Measurements from ENCODE around the gene FOXD2. TPM values are rescaled to one million over a fixed set of nuclear protein-coding genes. Genes with fewer than 3 reads are reported as not detected.

The FOXD2 gene
- total RNA-seq, 2 donors from 2014 or later: 0.07 to 0.26 TPM

DNA sequence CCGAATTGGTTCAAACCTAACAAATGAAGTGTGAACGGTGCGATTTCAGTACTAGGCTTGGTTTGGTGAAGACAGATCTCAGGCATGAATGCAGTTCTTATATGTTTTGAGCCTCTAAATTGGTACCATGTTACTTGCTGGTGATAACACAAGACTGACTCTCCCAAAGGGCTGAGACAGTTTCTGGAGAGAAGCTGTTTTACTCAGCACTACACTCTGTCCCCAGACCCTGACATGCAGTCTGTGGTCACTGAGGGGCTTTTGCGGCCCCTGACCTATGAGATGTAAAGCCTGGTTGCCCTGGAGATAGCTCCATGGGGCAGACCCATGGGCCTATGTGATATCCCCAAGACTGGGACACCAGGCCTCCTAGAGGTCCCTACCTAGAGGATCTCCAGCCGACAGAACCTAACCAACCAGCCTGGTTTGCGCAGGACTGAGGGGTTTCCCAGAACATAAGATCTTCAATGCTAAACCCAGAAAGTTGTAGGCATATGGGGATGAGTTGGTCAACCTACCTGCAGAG is 41.1 kb upstream of the FOXD2 start:
- H3K27me3 Mint-ChIP-seq (ENCODE audit: insufficient read depth): peaks cover 81% of the 10 kb centered on the region
- no peak overlapping the region for H3K9ac ChIP-seq (ENCODE audit: extremely low read depth, low read length, poor library complexity, severe bottlenecking)
- no peaks in the 10 kb centered on the region for H3K9me3 ChIP-seq (ENCODE audit: control insufficient read depth, low read length)
- H3K27me3 ChIP-seq (ENCODE audit: control insufficient read depth, insufficient read depth, low read length, poor library complexity, severe bottlenecking): peaks cover 58% of the 10 kb centered on the region
- no peak for DNase-seq
- H3K27ac Mint-ChIP-seq: no peak overlapping the region
- TF ChIP-seq CTCF (conservative IDR thresholded peaks at IDR 0.05): no peak
- H3K36me3 ChIP-seq (ENCODE audit: control insufficient read depth, insufficient read depth, low read length): no peaks in the 10 kb centered on the region
- no peak overlapping the region for H3K4me3 ChIP-seq (ENCODE audit: low read length)
- no peaks in the 10 kb centered on the region for H3K4me1 Mint-ChIP-seq
- no peaks in the 10 kb centered on the region for H3K9me3 Mint-ChIP-seq
- no peaks in the 10 kb centered on the region for H3K4me1 ChIP-seq (ENCODE audit: control insufficient read depth, insufficient read depth, low read length)
- 78 to 85% methylated on average over 4 to 6 of the region's 6 CpGs for WGBS, 2 experiments (ENCODE audit: insufficient coverage in 1 of 2, insufficient read length in 1 of 2)
- no peaks in the 10 kb centered on the region for H3K36me3 Mint-ChIP-seq (ENCODE audit: low read depth)
- no peak overlapping the region for H3K4me3 Mint-ChIP-seq
- H3K27ac ChIP-seq (ENCODE audit: low read depth, low read length): no peak overlapping the region

- no peaks in the 10 kb centered on the region for H3K36me3 ChIP-seq (ENCODE audit: control insufficient read depth, insufficient read depth, low read length)
- H3K9me3 ChIP-seq (ENCODE audit: control insufficient read depth, low read length): no peaks in the 10 kb centered on the region
- no peak for DNase-seq
- Mint-ChIP-seq H3K27me3 (ENCODE audit: insufficient read depth) (peaks cover 81% of the 10 kb centered on the region), H3K36me3 (ENCODE audit: low read depth) (no peaks in the 10 kb centered on the region), H3K27ac (no peak overlapping the region), H3K9me3 (no peaks in the 10 kb centered on the region), H3K4me3 (no peak overlapping the region), H3K4me1 (no peaks in the 10 kb centered on the region)
- H3K27ac ChIP-seq (ENCODE audit: low read depth, low read length): no peak overlapping the region
- TF ChIP-seq CTCF (conservative IDR thresholded peaks at IDR 0.05): no peak
- no peak overlapping the region for H3K9ac ChIP-seq (ENCODE audit: extremely low read depth, low read length, poor library complexity, severe bottlenecking)
- peaks cover 42% of the 10 kb centered on the region for H3K27me3 ChIP-seq (ENCODE audit: control insufficient read depth, insufficient read depth, low read length, poor library complexity, severe bottlenecking)
- no peak overlapping the region for H3K4me3 ChIP-seq (ENCODE audit: low read length)
- no peaks in the 10 kb centered on the region for H3K4me1 ChIP-seq (ENCODE audit: control insufficient read depth, insufficient read depth, low read length)
- WGBS, 2 experiments (ENCODE audit: insufficient coverage in 1 of 2, insufficient read length in 1 of 2): 75 to 79% methylated on average over 2 to 4 of the region's 4 CpGs
Observed at GRCh38 chr1:47399138-47399845, 38.6 kb upstream of the FOXD2 start.

GRCh38 chr1:47399846-47400155 is 38.0 kb upstream of the FOXD2 start:
- Histone ChIP-seq H3K4me3 (ENCODE audit: low read length) (no peak overlapping the region), H3K9ac (ENCODE audit: extremely low read depth, low read length, poor library complexity, severe bottlenecking) (no peak overlapping the region), H3K4me1 (ENCODE audit: control insufficient read depth, insufficient read depth, low read length) (no peaks in the 10 kb centered on the region), H3K9me3 (ENCODE audit: control insufficient read depth, low read length) (no peaks in the 10 kb centered on the region), H3K36me3 (ENCODE audit: control insufficient read depth, insufficient read depth, low read length) (no peaks in the 10 kb centered on the region), H3K27me3 (ENCODE audit: control insufficient read depth, insufficient read depth, low read length, poor library complexity, severe bottlenecking) (peaks cover 38% of the 10 kb centered on the region), H3K27ac (ENCODE audit: low read depth, low read length) (no peak overlapping the region)
- H3K4me3 Mint-ChIP-seq: no peak overlapping the region
- no peaks in the 10 kb centered on the region for H3K4me1 Mint-ChIP-seq
- H3K9me3 Mint-ChIP-seq: no peaks in the 10 kb centered on the region
- peaks cover 79% of the 10 kb centered on the region for H3K27me3 Mint-ChIP-seq (ENCODE audit: insufficient read depth)
- no peak overlapping the region for H3K27ac Mint-ChIP-seq
- no peaks in the 10 kb centered on the region for H3K36me3 Mint-ChIP-seq (ENCODE audit: low read depth)
- 94 to 100% methylated on average over 3 to 4 of the region's 4 CpGs for WGBS, 2 experiments (ENCODE audit: insufficient coverage in 1 of 2, insufficient read length in 1 of 2)
- DNase-seq: no peak
- TF ChIP-seq CTCF (conservative IDR thresholded peaks at IDR 0.05): no peak

Measured in endodermal cell (in vitro differentiated cells).